Common myeloid progenitor, CD34-positive (primary cell): ENCODE results near the gene CFAP251.

ENCODE experiments used
- CTCF ChIA-PET: fragments of 350-600 bp; sonication (Branson Sonifier 250); formaldehyde crosslinking; loops from one replicate; lab custom pipeline; 2021; ENCODE audit warnings: antibody characterized with exemption; lab: Charles Lee
- POLR2A ChIA-PET: fragments of 350-600 bp; sonication (Branson Sonifier 250); formaldehyde crosslinking; loops from one replicate; lab custom pipeline; 2021; ENCODE audit warnings: antibody characterized with exemption; lab: Charles Lee
- DNase-seq, 3 donors: peaks; one replicate each; pipeline versions ENCODE4 v3.0.0 to v3.0.0-alpha.2; 2013
- H3K27ac ChIP-seq, 2 experiments: 1 replicate in 1 of 2; 2 replicates in 1 of 2; pipeline ENCODE4 v1.7.0; 2013; ENCODE audit warnings: inconsistent platforms in 2 of 2, low read length in 2 of 2, mild to moderate bottlenecking in 2 of 2, low read depth in 1 of 2, moderate library complexity in 1 of 2; ENCODE audit not compliant: severe bottlenecking in 2 of 2, insufficient read depth in 1 of 2, poor library complexity in 1 of 2
- H3K27me3 ChIP-seq, 5 experiments: replicated peaks in 2 of 5; 1 replicate in 3 of 5; 2 replicates in 2 of 5; pipeline versions ENCODE4 v1.6.1 to v1.7.0; 2013; ENCODE audit warnings: low read length in 4 of 5, mild to moderate bottlenecking in 2 of 5, moderate library complexity in 2 of 5, inconsistent platforms in 1 of 5; ENCODE audit not compliant: insufficient read depth in 5 of 5, control insufficient read depth in 4 of 5
- H3K36me3 ChIP-seq, 4 experiments: 1 replicate in 2 of 4; 2 replicates in 2 of 4; pipeline versions ENCODE4 v1.6.1 to v1.7.0; 2013; ENCODE audit warnings: low read length in 3 of 4, control low read depth in 1 of 4, mild to moderate bottlenecking in 1 of 4; ENCODE audit not compliant: control insufficient read depth in 4 of 4, insufficient read depth in 4 of 4
- H3K4me1 ChIP-seq, 4 experiments: 1 replicate in 3 of 4; 2 replicates in 1 of 4; pipeline versions ENCODE4 v1.6.1 to v1.7.1; 2013; ENCODE audit warnings: low read length in 3 of 4, mild to moderate bottlenecking in 3 of 4, control low read depth in 1 of 4, inconsistent platforms in 1 of 4, moderate library complexity in 1 of 4; ENCODE audit not compliant: control insufficient read depth in 4 of 4, insufficient read depth in 4 of 4; ENCODE audit errors: control extremely low read depth in 1 of 4
- H3K4me3 ChIP-seq, 7 experiments: 1 replicate in 4 of 7; 2 replicates in 3 of 7; pipeline versions ENCODE4 v1.5.1 to v1.7.0; 2013; ENCODE audit warnings: mild to moderate bottlenecking in 7 of 7, low read length in 6 of 7, moderate library complexity in 6 of 7, inconsistent platforms in 2 of 7, low read depth in 2 of 7, control low read depth in 1 of 7; ENCODE audit not compliant: insufficient read depth in 4 of 7, control insufficient read depth in 1 of 7; ENCODE audit errors: extremely low read depth in 1 of 7
- H3K9me3 ChIP-seq, 5 experiments: 1 replicate in 4 of 5; 2 replicates in 1 of 5; pipeline versions ENCODE4 v1.6.1 to v1.7.1; 2013; ENCODE audit warnings: low read length in 4 of 5, mild to moderate bottlenecking in 2 of 5, inconsistent platforms in 1 of 5, low read depth in 1 of 5, moderate library complexity in 1 of 5; ENCODE audit not compliant: control insufficient read depth in 4 of 5, insufficient read depth in 2 of 5; ENCODE audit errors: control extremely low read depth in 1 of 5
- WGBS: methylation state at CpG from one replicate; pipeline ENCODE4 v1.1.5; 2013; ENCODE audit not compliant: insufficient coverage; 5-methylcytosine and 5-hydroxymethylcytosine counted together

Gene CFAP251

DNA sequence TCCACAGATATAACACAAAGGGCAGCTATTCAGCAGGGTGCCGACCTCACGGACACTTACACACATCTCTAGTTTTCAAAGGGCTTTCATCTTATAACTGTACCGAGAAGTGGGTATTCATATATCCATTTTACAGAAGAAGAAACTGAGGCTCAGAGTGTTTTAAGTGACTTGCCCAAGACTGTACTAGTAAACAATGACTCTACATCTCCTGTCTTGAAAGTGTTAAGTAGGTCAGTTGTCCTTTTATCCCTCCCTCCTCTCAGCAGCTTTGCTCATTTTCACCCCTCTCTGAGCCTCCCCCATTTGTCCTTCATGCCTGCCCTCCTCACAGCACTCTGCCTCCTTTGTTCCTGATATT is 13.8 kb downstream of the CFAP251 start:
- DNase-seq: no peak
- ChIA-PET POLR2A (no interaction called here), CTCF (no interaction called here)
- no peak overlapping the region for H3K4me3 ChIP-seq
- H3K4me1 ChIP-seq: peaks cover 0 to 14% (median 9%) of the 10 kb centered on the region in 4 experiments
- no peaks in the 10 kb centered on the region for H3K9me3 ChIP-seq
- no peaks in the 10 kb centered on the region for H3K36me3 ChIP-seq
- no peaks in the 10 kb centered on the region for H3K27me3 ChIP-seq
- no peak overlapping the region for H3K27ac ChIP-seq
- 100% methylated on average over 2 of the region's 3 CpGs for WGBS

DNA sequence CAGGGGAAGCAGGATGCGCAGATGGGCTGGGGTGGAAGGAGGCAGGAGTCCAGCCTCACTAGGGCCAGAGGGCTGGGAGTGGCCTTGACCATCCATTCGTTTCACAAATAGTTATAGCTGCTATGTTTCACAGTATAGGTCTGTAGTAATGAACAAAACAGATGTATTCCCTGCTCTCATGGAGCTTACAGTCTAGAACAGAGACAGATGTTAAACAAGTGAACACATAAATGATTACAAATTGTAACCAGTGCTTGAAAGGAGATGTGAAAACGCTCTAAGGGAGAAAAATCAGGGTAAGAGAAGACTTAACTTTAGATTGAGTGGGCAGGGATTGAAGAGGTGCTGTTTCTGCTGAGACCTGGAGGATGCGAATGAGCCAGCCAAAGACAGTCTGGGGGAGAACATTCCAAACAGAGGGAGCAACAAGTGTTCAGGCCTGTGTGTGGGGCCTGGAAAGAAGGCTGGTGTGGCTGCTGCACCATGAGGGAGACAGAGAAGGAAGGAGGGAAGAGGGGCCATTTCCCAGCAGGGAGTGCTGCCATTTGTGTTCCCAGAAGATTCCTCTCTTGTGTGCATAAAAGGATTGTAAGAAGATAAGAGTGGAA is 14.6 kb downstream of the CFAP251 start:
- CTCF ChIA-PET: no interaction called here
- no peaks in the 10 kb centered on the region for H3K27me3 ChIP-seq
- no peak for DNase-seq
- peak overlapping the region in 1 of 2 experiments; percentile 43 for H3K27ac ChIP-seq
- POLR2A ChIA-PET: interaction anchor here (1.0 kb wide), 1 partner anchor 12 kb away, joined by 3 read pairs; no protein-coding TSS in a partner anchor
- H3K9me3 ChIP-seq: no peaks in the 10 kb centered on the region
- H3K4me1 ChIP-seq: peaks cover 0 to 6% (median under 1%) of the 10 kb centered on the region in 4 experiments
- no peaks in the 10 kb centered on the region for H3K36me3 ChIP-seq
- 94% methylated on average over 3 of the region's 4 CpGs for WGBS
- H3K4me3 ChIP-seq: no peak overlapping the region

DNA sequence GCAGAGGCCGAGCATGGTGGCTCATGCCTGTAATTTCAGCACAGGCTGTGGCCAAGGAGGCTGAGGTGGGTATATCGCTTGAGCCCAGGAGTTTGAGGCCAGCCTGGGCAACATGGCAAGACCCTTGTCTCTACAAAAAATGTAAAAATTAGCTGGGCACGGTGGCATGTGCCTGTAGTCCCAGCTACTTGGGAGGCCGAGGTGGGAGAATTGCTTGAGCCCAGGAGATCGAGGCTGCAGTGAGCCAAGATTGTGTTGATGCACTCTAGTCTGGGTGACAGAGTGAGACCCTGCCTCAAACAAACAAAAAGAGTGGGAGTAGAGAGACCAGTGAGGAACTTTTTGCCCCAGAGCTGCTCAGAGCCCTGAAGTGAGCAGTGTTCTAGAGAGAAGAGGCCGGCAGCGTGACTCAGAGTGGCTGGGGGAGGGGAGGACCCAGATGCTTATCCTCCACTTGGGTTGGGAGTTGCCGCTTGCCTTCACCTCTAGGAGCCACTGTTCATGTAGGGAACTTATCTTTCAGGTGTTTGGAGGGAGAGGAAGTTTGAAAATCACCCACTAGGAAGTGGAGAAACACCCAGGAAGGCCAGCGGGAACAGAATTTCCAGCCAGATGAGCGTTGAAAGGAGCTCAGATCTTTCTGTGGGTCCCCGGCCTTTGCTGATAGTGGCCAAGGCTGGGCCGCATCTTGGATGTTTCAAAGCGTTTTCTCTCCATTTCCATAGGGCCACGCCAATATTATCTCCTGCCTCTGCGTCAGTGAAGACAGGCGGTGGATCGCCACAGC is 15.3 kb downstream of the CFAP251 start:
- WGBS: 98% methylated on average over 17 of the region's 17 CpGs
- Histone ChIP-seq H3K36me3 (no peaks in the 10 kb centered on the region), H3K4me1 (peaks cover 0 to 3% (median under 1%) of the 10 kb centered on the region in 4 experiments), H3K27ac (peak overlapping the region in 1 of 2 experiments; percentile 50), H3K27me3 (no peaks in the 10 kb centered on the region), H3K9me3 (no peaks in the 10 kb centered on the region), H3K4me3 (no peak overlapping the region)
- ChIA-PET CTCF (no interaction called here), POLR2A (interaction anchor here (1.0 kb wide), 1 partner anchor 11 kb away, joined by 3 read pairs; no protein-coding TSS in a partner anchor)
- DNase-seq: peak in 2 of 3 donors; percentile 22 to 30

DNA sequence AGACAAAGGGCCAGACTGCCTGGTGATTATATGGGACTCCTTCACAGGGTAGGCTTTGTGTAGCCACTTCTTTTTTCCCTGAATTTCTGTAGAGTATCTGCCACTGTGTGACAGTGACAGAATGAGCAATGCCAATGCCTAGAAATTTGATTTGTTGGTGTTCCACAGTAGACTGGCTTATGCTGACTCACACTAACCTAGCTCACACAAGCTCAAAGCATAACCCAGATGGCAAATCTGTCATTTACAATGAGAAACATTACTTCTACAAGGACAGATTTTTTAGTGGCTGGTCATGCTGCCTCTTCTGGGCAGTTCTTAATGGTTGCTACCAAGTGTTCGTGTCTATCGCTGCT is 15.9 kb downstream of the CFAP251 start:
- CTCF ChIA-PET: no interaction called here
- H3K36me3 ChIP-seq: no peaks in the 10 kb centered on the region

DNA sequence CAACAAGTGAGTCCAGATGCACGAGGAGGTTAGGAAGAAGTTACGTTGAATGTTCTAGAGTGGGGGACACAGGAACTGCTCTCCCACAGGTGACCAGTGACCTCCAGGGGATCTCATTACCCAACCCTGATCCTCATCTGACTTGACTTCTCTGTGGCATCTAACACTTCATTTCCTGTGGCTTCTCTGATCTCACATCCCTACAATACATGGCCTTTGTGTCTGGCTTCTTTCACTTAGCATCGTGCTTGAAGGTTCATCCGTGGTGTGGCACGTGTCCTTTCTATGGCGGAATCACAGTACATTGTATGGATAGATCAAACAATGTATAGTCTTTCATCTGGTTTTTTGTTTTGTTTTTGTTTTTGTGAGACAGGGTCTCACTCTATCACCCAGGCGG is 19.3 kb downstream of the CFAP251 start:
- ChIA-PET POLR2A (interaction anchor here (0.6 kb wide), 1 partner anchor 36 kb away, joined by 3 read pairs; no protein-coding TSS in a partner anchor), CTCF (no interaction called here)
- Histone ChIP-seq H3K4me3 (no peak overlapping the region), H3K9me3 (no peaks in the 10 kb centered on the region), H3K27me3 (no peaks in the 10 kb centered on the region), H3K36me3 (no peaks in the 10 kb centered on the region), H3K4me1 (peaks cover 0 to 5% (median 0%) of the 10 kb centered on the region in 4 experiments), H3K27ac (no peak overlapping the region)
- WGBS: 98% methylated on average over 5 of the region's 7 CpGs
- no peak for DNase-seq

More for the DNA sequence above, 15.9 kb downstream of the CFAP251 start:
- H3K27ac ChIP-seq: peak overlapping the region in 1 of 2 experiments; percentile 50
- DNase-seq: no peak
- H3K27me3 ChIP-seq: no peaks in the 10 kb centered on the region
- no peaks in the 10 kb centered on the region for H3K9me3 ChIP-seq
- POLR2A ChIA-PET: no interaction called here
- H3K4me1 ChIP-seq: peaks cover 0 to 4% (median 2%) of the 10 kb centered on the region in 4 experiments
- no peak overlapping the region for H3K4me3 ChIP-seq
- no CpG with 5 or more reads among the region's 2 CpGs for WGBS

DNA sequence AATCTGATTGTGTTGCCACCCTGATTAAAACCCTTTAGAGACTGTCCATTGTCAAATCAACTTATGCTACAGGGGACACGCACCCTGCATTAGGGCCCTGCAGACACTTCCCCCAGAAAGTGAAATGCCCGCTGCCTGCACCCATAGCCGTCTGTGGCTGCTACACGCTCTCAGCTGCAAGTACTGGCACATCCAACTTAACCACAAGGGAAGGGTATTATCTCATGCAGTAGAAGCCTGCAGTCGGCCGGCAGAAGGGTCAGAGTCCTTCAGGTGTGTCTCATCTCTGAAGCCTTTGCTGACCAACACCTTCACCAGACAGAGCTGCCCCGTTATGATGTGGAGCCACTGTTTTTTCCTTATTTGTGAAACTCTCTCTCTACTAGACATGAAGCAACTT is 20.8 kb downstream of the CFAP251 start:
- Histone ChIP-seq H3K36me3 (no peaks in the 10 kb centered on the region), H3K9me3 (no peaks in the 10 kb centered on the region), H3K4me3 (peak overlapping the region in 1 of 7 experiments; percentile 29), H3K4me1 (peaks cover 0 to 5% (median 0%) of the 10 kb centered on the region in 4 experiments), H3K27ac (no peak overlapping the region), H3K27me3 (no peaks in the 10 kb centered on the region)
- CTCF ChIA-PET: interaction anchor here (1.3 kb wide), 1 partner anchor 82 kb away, joined by 3 read pairs; the partner anchor contains the start of gene BCL7A
- POLR2A ChIA-PET: interaction anchor here (0.8 kb wide), 1 partner anchor 14 kb away, joined by 3 read pairs; no protein-coding TSS in a partner anchor
- WGBS: 6% methylated on average over 6 of the region's 7 CpGs
- DNase-seq: peak in 2 of 3 donors; percentile 56 to 68
